Measurements from ENCODE around the gene NDUFB10. TPM values are rescaled to one million over a fixed set of nuclear protein-coding genes. Genes with fewer than 3 reads are reported as not detected.

The NDUFB10 gene
- total and polyA plus RNA-seq, 4 donors: 93.9 to 195 (median 133) TPM

GRCh38 chr16:1991948-1992703, 32.8 kb downstream of the NDUFB10 start:
- no peak overlapping the region for H3K9ac ChIP-seq (ENCODE audit: low read depth in 1 of 2, low read length in 2 of 2)
- H3K27ac ChIP-seq (ENCODE audit: low read depth in 1 of 2, low read length in 2 of 2): no peak overlapping the region
- 11% methylated on average over 96 of the region's 96 CpGs for WGBS
- H3K36me3 ChIP-seq (ENCODE audit: control insufficient read depth in 4 of 4, insufficient read depth in 3 of 4, low read depth in 1 of 4, low read length in 3 of 4): peaks cover 0 to 6% (median 3%) of the 10 kb centered on the region in 4 donors
- no peaks in the 10 kb centered on the region for H3K9me3 ChIP-seq (ENCODE audit: control insufficient read depth in 4 of 4, low read length in 3 of 4)
- H3K4me3 ChIP-seq (ENCODE audit: low read depth in 1 of 3, low read length in 3 of 3): peak overlapping the region in 2 of 3 donors; percentile 2 to 35
- TF ChIP-seq HNF4A (conservative IDR thresholded peaks at IDR 0.05) (no peak), SP1 (IDR thresholded peaks at IDR 0.05) (peak; percentile 17)
- peaks cover 0 to 9% (median 4%) of the 10 kb centered on the region in 4 donors for H3K27me3 ChIP-seq (ENCODE audit: control insufficient read depth in 4 of 4, insufficient read depth in 4 of 4, low read length in 3 of 4)
- peaks cover 2 to 31% (median 17%) of the 10 kb centered on the region in 4 donors for H3K4me1 ChIP-seq (ENCODE audit: control insufficient read depth in 4 of 4, insufficient read depth in 4 of 4, low read length in 3 of 4)
- DNase-seq (ENCODE audit: low spot score): peak; percentile 99

- Histone ChIP-seq H3K9me3 (ENCODE audit: control insufficient read depth in 4 of 4, low read length in 3 of 4) (no peaks in the 10 kb centered on the region), H3K4me1 (ENCODE audit: control insufficient read depth in 4 of 4, insufficient read depth in 4 of 4, low read length in 3 of 4) (peaks cover 2 to 32% (median 17%) of the 10 kb centered on the region in 4 donors), H3K4me3 (ENCODE audit: low read depth in 1 of 3, low read length in 3 of 3) (no peak overlapping the region), H3K9ac (ENCODE audit: low read depth in 1 of 2, low read length in 2 of 2) (no peak overlapping the region), H3K36me3 (ENCODE audit: control insufficient read depth in 4 of 4, insufficient read depth in 3 of 4, low read depth in 1 of 4, low read length in 3 of 4) (peaks cover 0 to 12% (median 7%) of the 10 kb centered on the region in 4 donors), H3K27ac (ENCODE audit: low read depth in 1 of 2, low read length in 2 of 2) (no peak overlapping the region), H3K27me3 (ENCODE audit: control insufficient read depth in 4 of 4, insufficient read depth in 4 of 4, low read length in 3 of 4) (peaks cover 0 to 9% (median 4%) of the 10 kb centered on the region in 4 donors)
- no peak for DNase-seq (ENCODE audit: low spot score)
- TF ChIP-seq RXRA (IDR thresholded peaks at IDR 0.05) (no peak), EGR1 (IDR thresholded peaks at IDR 0.05; ENCODE audit: low read depth in 2 of 2) (no peak), HNF4A (conservative IDR thresholded peaks at IDR 0.05) (no peak), FOXA2 (IDR thresholded peaks at IDR 0.05) (no peak), TAF1 (conservative IDR thresholded peaks at IDR 0.05) (no peak), ZBTB33 (IDR thresholded peaks at IDR 0.05) (no peak), HNF4G (IDR thresholded peaks at IDR 0.05) (no peak), GABPA (IDR thresholded peaks at IDR 0.05 in 1 of 2, conservative IDR thresholded peaks at IDR 0.05 in 1 of 2) (no peak), JUND (IDR thresholded peaks at IDR 0.05) (no peak), REST (IDR thresholded peaks at IDR 0.05) (no peak), YY1 (IDR thresholded peaks at IDR 0.05) (no peak), SP1 (IDR thresholded peaks at IDR 0.05) (no peak), ATF3 (IDR thresholded peaks at IDR 0.05) (no peak), FOXA1 (IDR thresholded peaks at IDR 0.05) (no peak), RAD21 (IDR thresholded peaks at IDR 0.05) (no peak), MAX (IDR thresholded peaks at IDR 0.05) (no peak), NR2F2 (IDR thresholded peaks at IDR 0.05) (no peak), CTCF (IDR thresholded peaks at IDR 0.05; ENCODE audit: low read depth, low read length, missing input control) (no peak)
- WGBS: 63% methylated on average over 50 of the region's 50 CpGs
These were observed 33.5 kb downstream of the NDUFB10 start for GRCh38 chr16:1992704-1993317.
